Fibroblast of lung (primary cell): ENCODE results near the gene CFI. TPM values are rescaled to one million over a fixed set of nuclear protein-coding genes. Genes with fewer than 3 reads are reported as not detected.

Experiments used
- DNase-seq, 2 donors: peaks; one replicate each; pipeline versions ENCODE4 v3.0.0 to v3.0.0-alpha.2; 2010; ENCODE audit warnings: low read depth in 2 of 2
- H2AFZ ChIP-seq: 2 replicates; pipeline ENCODE4 v1.5.1; 2012; ENCODE audit warnings: low read length, control low read depth, inconsistent platforms
- H3K27ac ChIP-seq: 2 replicates; pipeline ENCODE4 v1.5.1; 2011; ENCODE audit warnings: low read length, control low read depth; ENCODE audit not compliant: insufficient read depth
- H3K27me3 ChIP-seq: 2 replicates; pipeline ENCODE4 v1.5.1; 2011; ENCODE audit warnings: mild to moderate bottlenecking, low read length; ENCODE audit not compliant: control insufficient read depth, insufficient read depth
- H3K36me3 ChIP-seq: 2 replicates; pipeline ENCODE4 v1.5.1; 2011; ENCODE audit warnings: low read length; ENCODE audit not compliant: control insufficient read depth, insufficient read depth
- H3K4me1 ChIP-seq: 2 replicates; pipeline ENCODE4 v1.5.1; 2011; ENCODE audit warnings: low read length; ENCODE audit not compliant: control insufficient read depth, insufficient read depth; ENCODE audit errors: extremely low read depth
- H3K4me2 ChIP-seq: 2 replicates; pipeline ENCODE4 v1.5.1; 2011; ENCODE audit warnings: low read length, control low read depth; ENCODE audit not compliant: insufficient read depth; ENCODE audit errors: extremely low read depth
- H3K4me3 ChIP-seq, 4 experiments: fragments of 200-600 bp in 1 of 4; sonication (generic) in 1 of 4; replicated peaks in 1 of 4; 2 replicates each; pipeline ENCODE4 v1.5.1; 2011 to 2016; ENCODE audit warnings: low read length in 4 of 4, low read depth in 3 of 4, mild to moderate bottlenecking in 3 of 4, control low read depth in 2 of 4, inconsistent platforms in 1 of 4, mixed read lengths in 1 of 4; ENCODE audit not compliant: insufficient read depth in 1 of 4; ENCODE audit errors: control extremely low read depth in 1 of 4
- H3K79me2 ChIP-seq: 2 replicates; pipeline ENCODE4 v1.5.1; 2012; ENCODE audit warnings: mild to moderate bottlenecking, low read length, inconsistent platforms; ENCODE audit not compliant: control insufficient read depth, insufficient read depth
- H3K9ac ChIP-seq: 2 replicates; pipeline ENCODE4 v1.5.1; 2011; ENCODE audit warnings: mild to moderate bottlenecking, low read length, control low read depth; ENCODE audit not compliant: insufficient read depth
- H3K9me3 ChIP-seq: 2 replicates; pipeline ENCODE4 v1.5.1; 2012; ENCODE audit warnings: low read depth, low read length; ENCODE audit not compliant: control insufficient read depth, insufficient read depth
- H4K20me1 ChIP-seq: 2 replicates; pipeline ENCODE4 v1.5.1; 2011; ENCODE audit warnings: low read length; ENCODE audit not compliant: control insufficient read depth, insufficient read depth; ENCODE audit errors: extremely low read depth
- CTCF ChIP-seq, 2 donors: IDR thresholded peaks in 1 of 2; conservative IDR thresholded peaks in 1 of 2; 1 replicate in 1 of 2; 2 replicates in 1 of 2; pipeline ENCODE4 v1.5.1; 2011 to 2012; ENCODE audit warnings: low read length in 2 of 2, control low read depth in 1 of 2, inconsistent platforms in 1 of 2, low read depth in 1 of 2, mild to moderate bottlenecking in 1 of 2
- EZH2 ChIP-seq: IDR thresholded peaks from 2 replicates; pipeline ENCODE4 v1.5.1; 2012; ENCODE audit warnings: low read length, control low read depth, mild to moderate bottlenecking; ENCODE audit errors: missing control alignments
- polyA plus RNA-seq, 2 donors: library from polyadenylated mRNA; depleted of rRNA in 1 of 2; stranded (reverse) in 1 of 2; unstranded in 1 of 2; fragments of >200 nt; gene quantifications; 2 replicates each; pipeline ENCODE4 v1.2.1, GENCODE V29; 2011 to 2012; ENCODE audit warnings: missing spikeins in 1 of 2
- total RNA-seq: library from RNA; depleted of rRNA; stranded (reverse); fragments of >200 nt; gene quantifications from 2 replicates; pipeline ENCODE4 v1.2.1, GENCODE V29; 2014

CFI gene
- total and polyA plus RNA-seq, 2 donors (not counting 1 experiment from before 2014, with no cell fraction given) = 10.2 to 18.2 TPM

GRCh38 chr4:109816894-109817293 is 15.1 kb upstream of the CFI start:
- H3K27ac ChIP-seq = no peak overlapping the region

GRCh38 chr4:109816082-109816442 is 14.3 kb upstream of the CFI start:
- Histone ChIP-seq H3K4me3 (peak overlapping the region; percentile 88 to 100 (median 96)), H2AFZ (peak overlapping the region; percentile 99), H3K79me2 (peaks cover 23% of the 10 kb centered on the region), H4K20me1 (no peaks in the 10 kb centered on the region), H3K36me3 (no peaks in the 10 kb centered on the region), H3K9ac (peak overlapping the region; percentile 85), H3K9me3 (no peaks in the 10 kb centered on the region), H3K4me1 (peaks cover 2% of the 10 kb centered on the region), H3K4me2 (peak overlapping the region; percentile 88), H3K27ac (peak overlapping the region; percentile 96), H3K27me3 (no peaks in the 10 kb centered on the region)
- DNase-seq = no peak
- no peak for TF ChIP-seq EZH2
- TF ChIP-seq CTCF (conservative IDR thresholded peaks at IDR 0.05 in 1 of 2, IDR thresholded peaks at IDR 0.05 in 1 of 2; ENCODE audit: low read depth in 1 of 2, low read length in 2 of 2) = no peak

More at GRCh38 chr4:109816894-109817293, 15.1 kb upstream of the CFI start:
- Histone ChIP-seq H3K27me3 (no peaks in the 10 kb centered on the region), H3K9ac (no peak overlapping the region), H3K4me2 (peak overlapping the region; percentile 88), H3K36me3 (no peaks in the 10 kb centered on the region), H2AFZ (no peak overlapping the region), H3K9me3 (no peaks in the 10 kb centered on the region), H3K79me2 (peaks cover 23% of the 10 kb centered on the region), H3K4me3 (peak overlapping the region; percentile 88 to 100 (median 96)), H4K20me1 (no peaks in the 10 kb centered on the region), H3K4me1 (peaks cover 2% of the 10 kb centered on the region)
- DNase-seq = no peak
- TF ChIP-seq CTCF (conservative IDR thresholded peaks at IDR 0.05 in 1 of 2, IDR thresholded peaks at IDR 0.05 in 1 of 2; ENCODE audit: low read depth in 1 of 2, low read length in 2 of 2) = no peak
- no peak for TF ChIP-seq EZH2

GRCh38 chr4:109815151-109816081 is 13.6 kb upstream of the CFI start, which contains the start of gene GAR1:
TSS of gene GAR1 (plus strand) at chr4:109815762. CDS start at chr4:109816165, 403 bp downstream.
- H2AFZ ChIP-seq = peak within 1 kb of the TSS; percentile 99
- H4K20me1 ChIP-seq = no peaks in the 10 kb centered on the region
- TF ChIP-seq EZH2 (no peak), CTCF (conservative IDR thresholded peaks at IDR 0.05 in 1 of 2, IDR thresholded peaks at IDR 0.05 in 1 of 2; ENCODE audit: low read depth in 1 of 2, low read length in 2 of 2) (no peak)
- no peaks in the 10 kb centered on the region for H3K9me3 ChIP-seq
- peak; percentile 93 to 96 for DNase-seq
- H3K4me1 ChIP-seq = peaks cover 2% of the 10 kb centered on the region
- peaks cover 23% of the 10 kb centered on the region for H3K79me2 ChIP-seq
- H3K36me3 ChIP-seq = no peaks in the 10 kb centered on the region
- H3K9ac ChIP-seq = peak within 1 kb of the TSS; percentile 85
- H3K27me3 ChIP-seq = no peaks in the 10 kb centered on the region
- H3K4me2 ChIP-seq = peak within 1 kb of the TSS; percentile 88
- peak within 1 kb of the TSS; percentile 88 to 100 (median 96) for H3K4me3 ChIP-seq
- peak within 1 kb of the TSS; percentile 96 for H3K27ac ChIP-seq
